H9 (cell line): ENCODE measurements around the gene TOM1L2. TPM values are rescaled to one million over a fixed set of nuclear protein-coding genes. Genes with fewer than 3 reads are reported as not detected.

Source experiments
- DNase-seq: peaks from one replicate; pipeline ENCODE4 v3.0.0-alpha.2; 2017
- H2AFZ ChIP-seq: one replicate; pipeline ENCODE4 v1.6.1; 2013; ENCODE audit warnings: mild to moderate bottlenecking, low read length, control low read depth, moderate library complexity
- H2AK5ac ChIP-seq: 2 replicates; pipeline ENCODE4 v1.6.1; 2013; ENCODE audit warnings: low read length, control low read depth, mixed read lengths; ENCODE audit not compliant: insufficient read length
- H2BK120ac ChIP-seq: one replicate; pipeline ENCODE4 v1.6.1; 2013; ENCODE audit warnings: low read depth, mild to moderate bottlenecking, low read length, control low read depth, inconsistent platforms; ENCODE audit not compliant: poor library complexity, severe bottlenecking
- H2BK12ac ChIP-seq: 2 replicates; pipeline ENCODE4 v1.6.1; 2013; ENCODE audit warnings: low read length, control low read depth, mixed read lengths, low read depth; ENCODE audit not compliant: insufficient read length
- H2BK15ac ChIP-seq: 2 replicates; pipeline ENCODE4 v1.6.1; 2013; ENCODE audit warnings: low read depth, low read length, control low read depth
- H2BK20ac ChIP-seq: one replicate; pipeline ENCODE4 v1.6.1; 2013; ENCODE audit warnings: low read depth, mild to moderate bottlenecking, low read length, control low read depth, inconsistent platforms; ENCODE audit not compliant: poor library complexity, severe bottlenecking
- H2BK5ac ChIP-seq: 2 replicates; pipeline ENCODE4 v1.6.1; 2013; ENCODE audit warnings: low read length, control low read depth, mixed read lengths; ENCODE audit not compliant: insufficient read length
- H3K14ac ChIP-seq: 2 replicates; pipeline ENCODE4 v1.6.1; 2013; ENCODE audit warnings: low read length, control low read depth; ENCODE audit not compliant: insufficient read depth
- H3K18ac ChIP-seq: 2 replicates; pipeline ENCODE4 v1.6.1; 2013; ENCODE audit warnings: low read depth, mild to moderate bottlenecking, mixed read lengths, low read length, control low read depth; ENCODE audit not compliant: insufficient read length
- H3K23ac ChIP-seq: 2 replicates; pipeline ENCODE4 v1.6.1; 2013; ENCODE audit warnings: low read length, control low read depth, mixed read lengths, low read depth; ENCODE audit not compliant: insufficient read length
- H3K23me2 ChIP-seq: 2 replicates; pipeline ENCODE4 v1.6.1; 2013; ENCODE audit warnings: low read depth, mild to moderate bottlenecking, mixed read lengths, low read length, control low read depth; ENCODE audit not compliant: insufficient read length, poor library complexity, severe bottlenecking
- H3K27ac ChIP-seq: 2 replicates; pipeline ENCODE4 v1.5.1; 2013; ENCODE audit warnings: low read length, control low read depth, mixed read lengths, low read depth; ENCODE audit not compliant: insufficient read length
- H3K27me3 ChIP-seq: 2 replicates; pipeline ENCODE4 v1.6.1; 2013; ENCODE audit warnings: low read length, control low read depth, inconsistent platforms; ENCODE audit not compliant: insufficient read depth
- H3K4ac ChIP-seq: 2 replicates; pipeline ENCODE4 v1.6.1; 2013; ENCODE audit warnings: low read depth, mild to moderate bottlenecking, control low read depth, inconsistent platforms, low read length, moderate library complexity
- H3K4me1 ChIP-seq: 2 replicates; pipeline ENCODE4 v1.6.1; 2013; ENCODE audit warnings: low read length, control low read depth, inconsistent platforms; ENCODE audit not compliant: insufficient read depth
- H3K4me2 ChIP-seq: 2 replicates; pipeline ENCODE4 v1.6.1; 2013; ENCODE audit warnings: low read length, control low read depth, mixed read lengths; ENCODE audit not compliant: insufficient read length, insufficient read depth
- H3K56ac ChIP-seq: 2 replicates; pipeline ENCODE4 v1.6.1; 2013; ENCODE audit warnings: low read depth, mild to moderate bottlenecking, mixed read lengths, low read length, control low read depth; ENCODE audit not compliant: insufficient read length
- H3K79me1 ChIP-seq: 2 replicates; pipeline ENCODE4 v1.6.1; 2013; ENCODE audit warnings: low read depth, mild to moderate bottlenecking, moderate library complexity, low read length, control low read depth, inconsistent platforms; ENCODE audit not compliant: insufficient read depth, poor library complexity, severe bottlenecking
- H3K79me2 ChIP-seq: 2 replicates; pipeline ENCODE4 v1.6.1; 2013; ENCODE audit warnings: low read length, control low read depth, inconsistent platforms; ENCODE audit not compliant: insufficient read depth
- H3K9ac ChIP-seq: 2 replicates; pipeline ENCODE4 v1.6.1; 2013; ENCODE audit warnings: low read length, control low read depth, mixed read lengths; ENCODE audit not compliant: insufficient read length; ENCODE audit errors: extremely low read depth
- H3K9me3 ChIP-seq: one replicate; pipeline ENCODE4 v1.6.1; 2013; ENCODE audit warnings: low read depth, low read length, inconsistent platforms; ENCODE audit not compliant: control insufficient read depth
- H3T11ph ChIP-seq: one replicate; pipeline ENCODE4 v1.6.1; 2013; ENCODE audit warnings: mild to moderate bottlenecking, low read length, control low read depth, inconsistent platforms
- H4K20me1 ChIP-seq: one replicate; pipeline ENCODE4 v1.6.1; 2013; ENCODE audit not compliant: control insufficient read depth, insufficient read length, insufficient read depth
- H4K5ac ChIP-seq: 2 replicates; pipeline ENCODE4 v1.6.1; 2013; ENCODE audit warnings: low read depth, mild to moderate bottlenecking, mixed read lengths, low read length, control low read depth; ENCODE audit not compliant: insufficient read length
- H4K8ac ChIP-seq: replicated peaks from 2 replicates; pipeline ENCODE4 v1.6.1; 2013; ENCODE audit warnings: low read length, control low read depth, mixed read lengths, low read depth; ENCODE audit not compliant: insufficient read length
- H4K91ac ChIP-seq: 2 replicates; pipeline ENCODE4 v1.6.1; 2013; ENCODE audit warnings: low read depth, mild to moderate bottlenecking, moderate library complexity, mixed read lengths, low read length, control low read depth; ENCODE audit not compliant: insufficient read length
- H3K27ac Mint-ChIP-seq, 3 experiments: 2 replicates in 2 of 3; 3 replicates in 1 of 3; pipeline ENCODE4 v1.8.0; 2020 to 2021; ENCODE audit warnings: mixed read lengths in 3 of 3, mild to moderate bottlenecking in 1 of 3, moderate library complexity in 1 of 3
- H3K27me3 Mint-ChIP-seq: 2 replicates; pipeline ENCODE4 v1.8.0; 2021; ENCODE audit warnings: low read depth, mild to moderate bottlenecking, moderate library complexity, mixed read lengths
- H3K36me3 Mint-ChIP-seq, 3 experiments: 2 replicates in 2 of 3; 3 replicates in 1 of 3; pipeline ENCODE4 v1.8.0; 2020 to 2021; ENCODE audit warnings: low read depth in 3 of 3, mixed read lengths in 3 of 3; ENCODE audit not compliant: insufficient read depth in 1 of 3
- H3K4me1 Mint-ChIP-seq, 2 experiments: 2 replicates each; pipeline ENCODE4 v1.8.0; 2020; ENCODE audit warnings: mixed read lengths in 2 of 2
- H3K4me3 Mint-ChIP-seq, 2 experiments: 2 replicates in 1 of 2; 3 replicates in 1 of 2; pipeline ENCODE4 v1.8.0; 2020 to 2021; ENCODE audit warnings: mild to moderate bottlenecking in 2 of 2, mixed read lengths in 2 of 2, moderate library complexity in 1 of 2
- H3K9me3 Mint-ChIP-seq, 2 experiments: 2 replicates in 1 of 2; 3 replicates in 1 of 2; pipeline ENCODE4 v1.8.0; 2020; ENCODE audit warnings: mild to moderate bottlenecking in 2 of 2, mixed read lengths in 2 of 2, moderate library complexity in 1 of 2
- WGBS: extraction: QIAGEN DNeasy Blood & Tissue Kit; methylation state at CpG from one replicate; pipeline ENCODE4 v1.1.7; 2013; ENCODE audit warnings: missing lambda C conversion rate, low lambda C conversion rate, mixed read lengths; ENCODE audit not compliant: insufficient read length; ENCODE audit errors: extremely low coverage; 5-methylcytosine and 5-hydroxymethylcytosine counted together
- total RNA-seq: library from RNA; stranded (reverse); gene quantifications from 2 replicates; pipeline ENCODE4 v1.2.1, GENCODE V29; 2021
- TF ChIP-seq, protein P1 (sequence below): fragments of 200-600 bp; sonication (generic); conservative IDR thresholded peaks from 3 replicates; pipeline ENCODE4 v1.8.0; 2021; ENCODE audit warnings: antibody characterized with exemption, mild to moderate bottlenecking

The TOM1L2 gene
- total RNA-seq, 1 experiment from 2014 or later: 4.6 TPM

DNA sequence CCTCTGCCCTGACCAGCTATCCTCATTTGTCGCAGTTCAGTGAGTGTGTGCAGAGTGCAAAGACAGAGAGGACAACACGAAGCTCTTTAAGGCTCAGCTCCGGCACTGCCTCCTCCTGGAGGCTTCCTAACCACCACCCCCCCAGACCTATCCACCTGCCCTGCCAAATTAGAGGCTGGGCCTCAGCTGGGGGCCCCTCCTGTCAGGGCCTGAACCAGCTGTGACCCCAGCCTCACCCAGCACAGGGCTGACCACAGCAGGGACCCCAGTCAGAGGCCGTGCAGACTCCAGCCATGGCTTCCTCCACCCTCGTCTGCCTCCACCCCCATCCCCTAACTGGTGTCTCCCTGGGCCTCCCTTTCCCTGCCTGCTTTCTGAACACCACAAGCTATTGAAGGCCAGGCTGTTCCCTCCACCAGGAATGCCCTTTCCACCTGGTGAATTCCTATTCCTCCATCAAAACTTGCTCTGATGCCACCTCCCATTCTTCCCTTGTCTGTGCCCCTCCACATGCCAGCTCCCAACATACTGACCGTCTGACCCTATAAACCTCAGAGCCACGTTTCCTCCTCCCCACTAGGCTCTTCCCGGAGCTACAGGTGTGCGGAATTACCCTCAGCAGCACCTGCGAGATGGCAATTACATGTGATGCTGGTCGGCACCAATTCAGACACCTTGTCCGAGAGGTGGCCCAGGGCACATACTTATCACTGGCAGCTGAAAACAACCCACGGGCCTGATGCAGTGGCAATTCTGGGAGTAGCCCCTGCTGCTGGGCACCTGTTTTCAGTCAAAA lies 144.2 kb downstream of the TOM1L2 start:
- Mint-ChIP-seq H3K27ac (peak overlapping the region in 2 of 3 experiments; percentile 81 to 93; a peak in 5 of 7 replicates), H3K27me3 (no peaks in the 10 kb centered on the region), H3K36me3 (peaks cover 8 to 43% (median 19%) of the 10 kb centered on the region in 3 experiments; a peak in 6 of 7 replicates), H3K4me3 (peak overlapping the region in 1 of 2 experiments; percentile 65; a peak in 2 of 5 replicates), H3K9me3 (no peaks in the 10 kb centered on the region), H3K4me1 (peaks cover 48 to 62% of the 10 kb centered on the region in 2 experiments)
- Histone ChIP-seq H2BK120ac (no peak overlapping the region), H3K18ac (no peak overlapping the region), H4K8ac (no peak overlapping the region), H3K9me3 (no peaks in the 10 kb centered on the region), H2AFZ (no peak overlapping the region), H3K4me1 (peaks cover 11% of the 10 kb centered on the region; the same call in 1 of the 2 replicates), H3K4me2 (no peak overlapping the region), H3K14ac (no peak overlapping the region), H3K23me2 (peaks cover 8% of the 10 kb centered on the region), H2BK20ac (no peak overlapping the region), H3T11ph (no peak overlapping the region), H3K79me1 (peaks cover 12% of the 10 kb centered on the region), H3K56ac (no peak overlapping the region), H3K79me2 (peaks cover 9% of the 10 kb centered on the region; the same call in 1 of the 2 replicates), H4K91ac (no peak overlapping the region), H2BK12ac (no peak overlapping the region), H3K27me3 (no peaks in the 10 kb centered on the region), H2BK15ac (no peak overlapping the region), H2BK5ac (no peak overlapping the region), H4K20me1 (peaks cover under 1% of the 10 kb centered on the region), H4K5ac (no peak overlapping the region), H3K23ac (no peak overlapping the region), H3K9ac (no peak overlapping the region), H3K27ac (no peak overlapping the region), H3K4ac (no peak overlapping the region), H2AK5ac (no peak overlapping the region)
- no CpG with 5 or more reads among the region's 13 CpGs for WGBS
- DNase-seq: no peak
- TF ChIP-seq, protein P1, sequence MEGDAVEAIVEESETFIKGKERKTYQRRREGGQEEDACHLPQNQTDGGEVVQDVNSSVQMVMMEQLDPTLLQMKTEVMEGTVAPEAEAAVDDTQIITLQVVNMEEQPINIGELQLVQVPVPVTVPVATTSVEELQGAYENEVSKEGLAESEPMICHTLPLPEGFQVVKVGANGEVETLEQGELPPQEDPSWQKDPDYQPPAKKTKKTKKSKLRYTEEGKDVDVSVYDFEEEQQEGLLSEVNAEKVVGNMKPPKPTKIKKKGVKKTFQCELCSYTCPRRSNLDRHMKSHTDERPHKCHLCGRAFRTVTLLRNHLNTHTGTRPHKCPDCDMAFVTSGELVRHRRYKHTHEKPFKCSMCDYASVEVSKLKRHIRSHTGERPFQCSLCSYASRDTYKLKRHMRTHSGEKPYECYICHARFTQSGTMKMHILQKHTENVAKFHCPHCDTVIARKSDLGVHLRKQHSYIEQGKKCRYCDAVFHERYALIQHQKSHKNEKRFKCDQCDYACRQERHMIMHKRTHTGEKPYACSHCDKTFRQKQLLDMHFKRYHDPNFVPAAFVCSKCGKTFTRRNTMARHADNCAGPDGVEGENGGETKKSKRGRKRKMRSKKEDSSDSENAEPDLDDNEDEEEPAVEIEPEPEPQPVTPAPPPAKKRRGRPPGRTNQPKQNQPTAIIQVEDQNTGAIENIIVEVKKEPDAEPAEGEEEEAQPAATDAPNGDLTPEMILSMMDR: no peak
